ENCODE data around the gene SNPH.

- TF ChIP-seq CTCF (IDR thresholded peaks at IDR 0.05) (no peak), ZFX (IDR thresholded peaks at IDR 0.05; ENCODE audit: borderline replicate concordance) (no peak)
Observed at GRCh38 chr20:1267809-1268374, 1.8 kb downstream of the SNPH start.
